Glutamatergic neuron (in vitro differentiated cells): ENCODE results near the gene UIMC1. TPM values are rescaled to one million over a fixed set of nuclear protein-coding genes. Genes with fewer than 3 reads are reported as not detected.

ENCODE experiments used
- DNase-seq: peaks from one replicate; pipeline ENCODE4 v3.0.0; 2022
- H3K27ac Mint-ChIP-seq: one replicate; pipeline ENCODE4 v1.8.0; 2020; ENCODE audit warnings: mild to moderate bottlenecking, mixed read lengths, inconsistent platforms; ENCODE audit not compliant: unreplicated experiment
- H3K27me3 Mint-ChIP-seq: one replicate; pipeline ENCODE4 v1.8.0; 2020; ENCODE audit warnings: mild to moderate bottlenecking, moderate library complexity, mixed read lengths, inconsistent platforms; ENCODE audit not compliant: unreplicated experiment
- H3K36me3 Mint-ChIP-seq: one replicate; pipeline ENCODE4 v1.8.0; 2020; ENCODE audit warnings: mild to moderate bottlenecking, mixed read lengths, inconsistent platforms; ENCODE audit not compliant: unreplicated experiment
- H3K4me1 Mint-ChIP-seq: one replicate; pipeline ENCODE4 v1.8.0; 2020; ENCODE audit warnings: mild to moderate bottlenecking, low read depth, mixed read lengths, inconsistent platforms; ENCODE audit not compliant: unreplicated experiment
- H3K4me3 Mint-ChIP-seq: one replicate; pipeline ENCODE4 v1.8.0; 2020; ENCODE audit warnings: mild to moderate bottlenecking, mixed read lengths, inconsistent platforms; ENCODE audit not compliant: unreplicated experiment
- H3K9me3 Mint-ChIP-seq: one replicate; pipeline ENCODE4 v1.8.0; 2020; ENCODE audit warnings: mild to moderate bottlenecking, moderate library complexity, mixed read lengths, inconsistent platforms; ENCODE audit not compliant: unreplicated experiment
- total RNA-seq: library from RNA; stranded (reverse); fragmentation: NEBNext Ultra II Directional; extraction: Animal tissue kit (Norgen Biotek cat#: 25700); gene quantifications from one replicate; pipeline ENCODE4 v1.2.1, GENCODE V29; 2021; ENCODE audit not compliant: unreplicated experiment
- TF ChIP-seq, protein P1 (sequence below): fragments of 200-600 bp; sonication (generic); IDR thresholded peaks from one replicate; pipeline ENCODE4 v1.5.0; 2021; ENCODE audit not compliant: partially characterized antibody, unreplicated experiment

Gene UIMC1
- total RNA-seq, 1 donor from 2014 or later = 38.5 TPM

DNA sequence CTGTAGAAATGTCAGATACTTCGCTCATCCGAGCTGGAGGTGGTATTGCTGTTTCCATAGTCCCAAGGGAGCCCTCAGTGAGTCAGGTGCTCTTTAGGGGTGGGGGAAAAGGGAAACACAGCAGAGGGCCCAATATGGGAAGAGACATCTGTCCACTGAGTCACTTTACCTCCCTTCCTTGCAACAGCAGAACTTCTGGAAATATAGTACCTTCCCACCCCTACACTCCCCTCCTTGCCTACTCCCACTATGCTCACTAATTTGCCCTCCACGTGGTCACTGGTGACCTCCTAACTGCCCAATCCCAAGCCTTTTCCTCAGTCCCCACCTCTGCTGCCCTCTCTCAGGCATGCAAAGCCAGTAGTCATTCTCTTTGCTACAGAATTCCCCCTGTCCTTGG is 109.3 kb downstream of the UIMC1 start:
- peaks cover 12% of the 10 kb centered on the region for H3K27me3 Mint-ChIP-seq
- no peak overlapping the region for H3K4me3 Mint-ChIP-seq
- H3K36me3 Mint-ChIP-seq = peaks cover 4% of the 10 kb centered on the region
- no peak for DNase-seq
- TF ChIP-seq, protein P1, sequence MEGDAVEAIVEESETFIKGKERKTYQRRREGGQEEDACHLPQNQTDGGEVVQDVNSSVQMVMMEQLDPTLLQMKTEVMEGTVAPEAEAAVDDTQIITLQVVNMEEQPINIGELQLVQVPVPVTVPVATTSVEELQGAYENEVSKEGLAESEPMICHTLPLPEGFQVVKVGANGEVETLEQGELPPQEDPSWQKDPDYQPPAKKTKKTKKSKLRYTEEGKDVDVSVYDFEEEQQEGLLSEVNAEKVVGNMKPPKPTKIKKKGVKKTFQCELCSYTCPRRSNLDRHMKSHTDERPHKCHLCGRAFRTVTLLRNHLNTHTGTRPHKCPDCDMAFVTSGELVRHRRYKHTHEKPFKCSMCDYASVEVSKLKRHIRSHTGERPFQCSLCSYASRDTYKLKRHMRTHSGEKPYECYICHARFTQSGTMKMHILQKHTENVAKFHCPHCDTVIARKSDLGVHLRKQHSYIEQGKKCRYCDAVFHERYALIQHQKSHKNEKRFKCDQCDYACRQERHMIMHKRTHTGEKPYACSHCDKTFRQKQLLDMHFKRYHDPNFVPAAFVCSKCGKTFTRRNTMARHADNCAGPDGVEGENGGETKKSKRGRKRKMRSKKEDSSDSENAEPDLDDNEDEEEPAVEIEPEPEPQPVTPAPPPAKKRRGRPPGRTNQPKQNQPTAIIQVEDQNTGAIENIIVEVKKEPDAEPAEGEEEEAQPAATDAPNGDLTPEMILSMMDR = no peak
- H3K27ac Mint-ChIP-seq = no peak overlapping the region
- peaks cover 12% of the 10 kb centered on the region for H3K4me1 Mint-ChIP-seq
- peaks cover 9% of the 10 kb centered on the region for H3K9me3 Mint-ChIP-seq

DNA sequence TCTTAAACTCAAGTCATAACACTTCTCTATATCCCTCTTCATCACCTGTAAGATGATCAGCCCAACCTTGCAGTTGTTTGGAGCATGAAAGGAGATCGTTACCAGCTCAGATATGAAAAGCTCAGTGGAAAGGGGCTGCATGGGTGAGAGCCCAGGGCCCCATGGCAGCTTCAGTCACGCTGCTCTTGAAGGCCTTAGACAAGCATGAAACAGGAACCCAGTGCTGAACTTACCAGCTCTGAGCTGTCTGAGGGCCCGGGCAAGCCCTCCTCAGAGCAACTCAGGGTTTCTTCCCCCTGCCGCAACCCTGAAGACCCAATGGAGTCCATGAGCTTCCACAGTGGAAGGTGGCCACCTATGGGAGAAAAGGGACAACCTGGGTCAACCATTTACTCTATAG is 110.7 kb downstream of the UIMC1 start:
- H3K27ac Mint-ChIP-seq = peak overlapping the region; percentile 38
- peaks cover 8% of the 10 kb centered on the region for H3K9me3 Mint-ChIP-seq
- DNase-seq = no peak
- TF ChIP-seq, protein P1 = no peak
- no peak overlapping the region for H3K4me3 Mint-ChIP-seq
- H3K4me1 Mint-ChIP-seq = peaks cover 8% of the 10 kb centered on the region
- peaks cover 6% of the 10 kb centered on the region for H3K36me3 Mint-ChIP-seq
- H3K27me3 Mint-ChIP-seq = peaks cover 20% of the 10 kb centered on the region

DNA sequence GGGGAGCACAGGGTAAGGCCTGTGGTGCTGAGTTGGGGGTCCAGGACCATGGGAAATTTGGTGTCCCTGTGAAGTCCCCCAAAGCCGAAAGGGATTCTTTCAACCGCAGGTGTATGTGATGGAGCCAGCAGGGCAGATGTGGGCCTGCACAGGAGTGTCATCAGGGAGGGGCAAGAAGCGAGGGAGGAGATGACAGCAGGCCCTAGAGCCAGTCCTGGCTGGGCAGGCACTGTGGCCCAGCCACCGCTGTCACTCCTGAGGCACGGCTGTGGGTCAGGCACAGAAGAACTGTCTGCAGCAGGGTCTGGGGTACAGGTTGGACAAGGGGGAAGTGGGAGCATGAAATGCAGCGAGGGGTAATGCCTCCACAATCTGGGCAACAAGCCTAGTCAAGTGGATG is 112.3 kb downstream of the UIMC1 start:
- TF ChIP-seq, protein P1 = no peak
- Mint-ChIP-seq H3K27ac (no peak overlapping the region), H3K27me3 (peaks cover 19% of the 10 kb centered on the region), H3K4me3 (no peak overlapping the region), H3K4me1 (peaks cover 2% of the 10 kb centered on the region), H3K9me3 (peaks cover 8% of the 10 kb centered on the region), H3K36me3 (peaks cover 6% of the 10 kb centered on the region)
- DNase-seq = no peak

DNA sequence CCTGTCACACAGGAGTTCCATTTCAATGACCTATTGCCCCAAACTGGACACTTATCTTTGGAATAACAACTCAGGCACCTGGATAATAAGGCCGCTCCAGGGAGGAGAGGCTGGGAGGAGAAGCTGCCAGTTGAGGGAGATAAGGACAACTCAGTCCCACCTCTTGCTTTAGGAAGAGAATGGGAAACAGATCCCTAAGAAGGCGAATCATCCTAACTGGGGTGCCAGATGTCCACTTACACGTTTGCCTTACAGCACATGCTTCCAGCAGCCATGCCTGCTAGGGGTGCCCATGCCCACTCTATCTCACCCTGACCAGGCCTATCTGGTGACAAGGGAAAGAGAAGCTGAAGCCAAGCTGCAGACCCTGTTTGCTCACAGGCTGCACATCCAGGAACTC is 113.9 kb downstream of the UIMC1 start:
- Mint-ChIP-seq H3K4me1 (no peaks in the 10 kb centered on the region), H3K27ac (no peak overlapping the region), H3K9me3 (peaks cover 10% of the 10 kb centered on the region), H3K27me3 (peaks cover 21% of the 10 kb centered on the region), H3K4me3 (no peak overlapping the region), H3K36me3 (peaks cover 6% of the 10 kb centered on the region)
- DNase-seq = no peak
- TF ChIP-seq, protein P1 = no peak

DNA sequence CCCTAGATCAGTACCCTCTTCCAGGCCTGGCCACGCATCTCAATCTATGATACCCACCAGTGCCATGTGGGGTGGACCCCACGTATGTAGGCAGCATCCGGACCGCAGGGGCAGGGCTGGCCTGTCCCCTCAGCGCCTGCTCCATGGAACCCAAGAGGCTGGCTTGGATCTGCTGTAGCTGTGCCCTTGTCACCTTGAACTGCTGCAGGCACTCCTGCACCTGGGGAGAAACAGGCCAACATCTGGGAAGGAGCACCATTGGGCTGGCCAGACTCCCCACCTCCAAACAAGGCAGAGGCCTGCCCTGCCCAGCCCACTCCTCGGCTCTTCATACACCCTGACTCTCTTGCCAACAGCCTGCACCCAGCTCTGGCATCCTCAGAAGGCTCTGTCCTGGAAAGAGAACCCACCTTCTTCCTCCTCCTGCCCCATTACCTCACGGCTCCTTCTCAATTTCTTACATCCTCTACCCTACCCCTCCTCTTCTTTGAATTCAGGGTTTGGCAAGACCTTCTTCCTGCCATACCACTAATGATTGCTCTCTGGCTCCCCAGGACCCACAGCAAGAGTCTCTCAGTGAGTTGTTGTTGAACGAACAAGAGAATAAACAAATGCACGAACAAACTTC is 115.1 kb downstream of the UIMC1 start:
- Mint-ChIP-seq H3K4me3 (no peak overlapping the region), H3K36me3 (peaks cover 6% of the 10 kb centered on the region), H3K4me1 (no peaks in the 10 kb centered on the region), H3K27ac (no peak overlapping the region), H3K9me3 (peaks cover 10% of the 10 kb centered on the region), H3K27me3 (peaks cover 19% of the 10 kb centered on the region)
- TF ChIP-seq, protein P1 = no peak
- DNase-seq = no peak
